ENCODE data around the gene COL4A3. TPM values are rescaled to one million over a fixed set of nuclear protein-coding genes. Genes with fewer than 3 reads are reported as not detected.

Gene COL4A3
- total and polyA plus RNA-seq, 8 donors, result 4.3 to 43.3 (median 11.6) TPM

- no peak for TF ChIP-seq CTCF (IDR thresholded peaks at IDR 0.05)
- H3K27me3 ChIP-seq, result no peaks in the 10 kb centered on the region
- no peak overlapping the region for H3K27ac ChIP-seq
- H3K36me3 ChIP-seq, result no peaks in the 10 kb centered on the region
- H3K4me1 ChIP-seq, result no peaks in the 10 kb centered on the region
- ATAC-seq, result no peak
- no peaks in the 10 kb centered on the region for H3K9me3 ChIP-seq
- H3K4me3 ChIP-seq, result no peak overlapping the region
- intact Hi-C loops (cut with DNase I), result loop anchor here in 1 of 2 donors (10.0 kb wide), 1 partner anchor 102 kb away; no protein-coding TSS in a partner anchor
- no peak for DNase-seq
Measured at GRCh38 chr2:227132986-227133385, 31.4 kb upstream of the COL4A3 start.

GRCh38 chr2:227134591-227134990 lies 29.8 kb upstream of the COL4A3 start:
- no peaks in the 10 kb centered on the region for H3K9me3 ChIP-seq
- no peaks in the 10 kb centered on the region for H3K4me1 ChIP-seq
- no peaks in the 10 kb centered on the region for H3K27me3 ChIP-seq
- no peaks in the 10 kb centered on the region for H3K36me3 ChIP-seq
- DNase-seq (no peak), ATAC-seq (no peak)
- intact Hi-C loops (cut with DNase I), result loop anchor here in 1 of 2 donors (10.0 kb wide), 1 partner anchor 100 kb away; no protein-coding TSS in a partner anchor
- H3K27ac ChIP-seq, result no peak overlapping the region
- TF ChIP-seq CTCF (IDR thresholded peaks at IDR 0.05), result no peak
- H3K4me3 ChIP-seq, result no peak overlapping the region

GRCh38 chr2:227141301-227141700 lies 23.1 kb upstream of the COL4A3 start:
- ATAC-seq, result no peak
- no peak for TF ChIP-seq CTCF (IDR thresholded peaks at IDR 0.05)
- DNase-seq, result no peak
- no peaks in the 10 kb centered on the region for H3K36me3 ChIP-seq
- H3K27me3 ChIP-seq, result peaks cover 0 to 4% of the 10 kb centered on the region in 2 donors
- H3K4me1 ChIP-seq, result no peaks in the 10 kb centered on the region
- no peak overlapping the region for H3K27ac ChIP-seq
- no peaks in the 10 kb centered on the region for H3K9me3 ChIP-seq
- intact Hi-C loops (cut with DNase I), result no loop called here
- H3K4me3 ChIP-seq, result no peak overlapping the region

- H3K27ac ChIP-seq, result no peak overlapping the region
- H3K4me1 ChIP-seq, result no peaks in the 10 kb centered on the region
- intact Hi-C loops (cut with DNase I), result no loop called here
- DNase-seq (no peak), ATAC-seq (no peak)
- no peaks in the 10 kb centered on the region for H3K36me3 ChIP-seq
- no peaks in the 10 kb centered on the region for H3K9me3 ChIP-seq
- H3K4me3 ChIP-seq, result no peak overlapping the region
- peaks cover 0 to 4% of the 10 kb centered on the region in 2 donors for H3K27me3 ChIP-seq
- TF ChIP-seq CTCF (IDR thresholded peaks at IDR 0.05), result no peak
Measured at GRCh38 chr2:227143895-227144294, 20.5 kb upstream of the COL4A3 start.

- no peak for TF ChIP-seq CTCF (IDR thresholded peaks at IDR 0.05)
- no peak for ATAC-seq
Measured at GRCh38 chr2:227146456-227146855, 18.0 kb upstream of the COL4A3 start.

More at GRCh38 chr2:227146456-227146855, 18.0 kb upstream of the COL4A3 start:
- Histone ChIP-seq H3K27ac (no peak overlapping the region), H3K4me1 (no peaks in the 10 kb centered on the region), H3K4me3 (no peak overlapping the region), H3K36me3 (no peaks in the 10 kb centered on the region), H3K9me3 (no peaks in the 10 kb centered on the region), H3K27me3 (peaks cover 0 to 4% of the 10 kb centered on the region in 2 donors)
- DNase-seq, result no peak
- intact Hi-C loops (cut with DNase I), result no loop called here

All from left lung (tissue), 10 donors.